DND-41 (cell line): ENCODE measurements around the gene TASOR.
"Not testable (repeated sequence)": the region's sequence is repeated elsewhere in the genome, so short reads cannot be mapped to it uniquely, and the experiment has no call there.

Source experiments
- CTCF ChIP-seq: IDR thresholded peaks from 2 replicates; pipeline ENCODE4 v1.5.1; 2012; ENCODE audit warnings: borderline replicate concordance, low read length, moderate library complexity, mild to moderate bottlenecking; ENCODE audit not compliant: poor library complexity, severe bottlenecking; ENCODE audit errors: extremely low read depth
- EZH2 ChIP-seq: IDR thresholded peaks from 3 replicates; pipeline ENCODE4 v1.6.1; 2012; ENCODE audit warnings: borderline replicate concordance, low read depth, mild to moderate bottlenecking, moderate library complexity, low read length, inconsistent platforms; ENCODE audit not compliant: severe bottlenecking

GRCh38 chr3:56692001-56692365 is 8.9 kb upstream of the TASOR start:
- not testable (repeated sequence) for TF ChIP-seq CTCF, EZH2
